H1 (cell line): Measurements from ENCODE around the gene SLC22A2.

Experiments used
- CREB1 ChIP-seq: IDR thresholded peaks from 2 replicates; pipeline ENCODE4 v1.6.1; 2012; ENCODE audit warnings: inconsistent platforms
- EGR1 ChIP-seq: IDR thresholded peaks from 2 replicates; pipeline ENCODE4 v1.6.1; 2011; ENCODE audit warnings: low read depth, low read length, borderline replicate concordance
- FOSL1 ChIP-seq: IDR thresholded peaks from 2 replicates; pipeline ENCODE4 v1.6.1; 2011; ENCODE audit warnings: mild to moderate bottlenecking, low read depth, low read length, moderate library complexity; ENCODE audit not compliant: insufficient read depth
- POLR2A ChIP-seq, 2 experiments: IDR thresholded peaks; 1 replicate in 1 of 2; 2 replicates in 1 of 2; pipeline ENCODE4 v1.6.1; 2011; ENCODE audit warnings: low read depth in 2 of 2, low read length in 2 of 2, mild to moderate bottlenecking in 2 of 2; ENCODE audit errors: control extremely low read depth in 1 of 2
- POLR2AphosphoS5 ChIP-seq: IDR thresholded peaks from 2 replicates; pipeline ENCODE4 v1.6.1; 2011; ENCODE audit warnings: low read depth, low read length
- TAF1 ChIP-seq: IDR thresholded peaks from 2 replicates; pipeline ENCODE4 v1.6.1; 2011; ENCODE audit warnings: mild to moderate bottlenecking, low read depth, low read length
- TF ChIP-seq, protein P1 (sequence below), 3 experiments: IDR thresholded peaks; 1 replicate in 2 of 3; 2 replicates in 1 of 3; pipeline versions ENCODE4 v1.5.1 to v1.6.1; 2011; ENCODE audit warnings: low read length in 3 of 3, mild to moderate bottlenecking in 3 of 3, inconsistent platforms in 2 of 3, low read depth in 1 of 3, moderate library complexity in 1 of 3; ENCODE audit not compliant: insufficient read depth in 1 of 3; ENCODE audit errors: control extremely low read depth in 1 of 3

DNA sequence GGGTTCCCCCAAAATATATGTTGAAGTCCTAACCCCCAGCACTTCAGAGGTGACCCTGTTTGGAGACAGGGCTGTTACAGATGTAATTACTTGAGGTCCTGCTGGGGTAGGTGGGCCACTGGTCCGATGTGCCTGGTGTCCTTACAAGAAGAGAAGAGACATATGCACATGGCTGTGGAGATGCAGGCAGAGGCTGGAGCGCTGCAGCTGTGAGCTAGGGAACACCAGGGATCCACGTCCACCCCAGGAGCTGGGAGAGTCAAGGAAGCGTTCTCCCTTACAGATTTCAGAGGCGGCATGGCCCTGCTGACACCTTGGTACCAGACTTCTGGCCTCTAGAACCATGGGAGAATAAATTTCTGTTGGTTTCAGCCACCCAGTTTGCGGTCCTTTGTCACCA lies 11.7 kb upstream of the SLC22A2 start:
- TF ChIP-seq, protein P1, sequence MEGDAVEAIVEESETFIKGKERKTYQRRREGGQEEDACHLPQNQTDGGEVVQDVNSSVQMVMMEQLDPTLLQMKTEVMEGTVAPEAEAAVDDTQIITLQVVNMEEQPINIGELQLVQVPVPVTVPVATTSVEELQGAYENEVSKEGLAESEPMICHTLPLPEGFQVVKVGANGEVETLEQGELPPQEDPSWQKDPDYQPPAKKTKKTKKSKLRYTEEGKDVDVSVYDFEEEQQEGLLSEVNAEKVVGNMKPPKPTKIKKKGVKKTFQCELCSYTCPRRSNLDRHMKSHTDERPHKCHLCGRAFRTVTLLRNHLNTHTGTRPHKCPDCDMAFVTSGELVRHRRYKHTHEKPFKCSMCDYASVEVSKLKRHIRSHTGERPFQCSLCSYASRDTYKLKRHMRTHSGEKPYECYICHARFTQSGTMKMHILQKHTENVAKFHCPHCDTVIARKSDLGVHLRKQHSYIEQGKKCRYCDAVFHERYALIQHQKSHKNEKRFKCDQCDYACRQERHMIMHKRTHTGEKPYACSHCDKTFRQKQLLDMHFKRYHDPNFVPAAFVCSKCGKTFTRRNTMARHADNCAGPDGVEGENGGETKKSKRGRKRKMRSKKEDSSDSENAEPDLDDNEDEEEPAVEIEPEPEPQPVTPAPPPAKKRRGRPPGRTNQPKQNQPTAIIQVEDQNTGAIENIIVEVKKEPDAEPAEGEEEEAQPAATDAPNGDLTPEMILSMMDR (IDR thresholded peaks at IDR 0.05; ENCODE audit: control extremely low read depth in 1 of 3, insufficient read depth in 1 of 3, low read depth in 1 of 3, low read length in 3 of 3) = no peak
- TF ChIP-seq POLR2AphosphoS5 = no peak
- TF ChIP-seq FOSL1 = no peak
- TF ChIP-seq CREB1 = no peak
- no peak for TF ChIP-seq POLR2A (IDR thresholded peaks at IDR 0.05; ENCODE audit: control extremely low read depth in 1 of 2, low read depth in 2 of 2, low read length in 2 of 2)
- no peak for TF ChIP-seq TAF1
- no peak for TF ChIP-seq EGR1
